K562 (cell line): ENCODE results near the gene KSR2. TPM values are rescaled to one million over a fixed set of nuclear protein-coding genes. Genes with fewer than 3 reads are reported as not detected.

Experiments used
- BHLHE40 ChIP-seq: IDR thresholded peaks from 2 replicates; pipeline ENCODE4 v1.6.1; 2011; ENCODE audit warnings: low read length, improper control_type of control experiment
- CBFA2T3 ChIP-seq: fragments of 450-650 bp; IDR thresholded peaks from 2 replicates; pipeline ENCODE4 v1.6.1; 2017
- CBFB ChIP-seq: sonication (generic); formaldehyde crosslinking; IDR thresholded peaks from 2 replicates; pipeline ENCODE4 v1.4.0; 2020; ENCODE audit warnings: mild to moderate bottlenecking, missing genetic modification reagents
- CHD7 ChIP-seq: fragments of 200-600 bp; sonication (generic); IDR thresholded peaks from one replicate; pipeline ENCODE4 v1.6.1; 2012; ENCODE audit warnings: mild to moderate bottlenecking, low read depth, low read length, inconsistent platforms
- EP300 ChIP-seq: IDR thresholded peaks from 2 replicates; pipeline ENCODE4 v1.6.1; 2012; ENCODE audit warnings: low read length, improper control_type of control experiment
- HOXB6 ChIP-seq: fragments of 250-450 bp; sonication (Bioruptor Pico); IDR thresholded peaks from 2 replicates; pipeline ENCODE4 v1.5.1; 2022; ENCODE audit warnings: mild to moderate bottlenecking, borderline replicate concordance
- PKNOX1 ChIP-seq: fragments of 450-650 bp; IDR thresholded peaks from 2 replicates; pipeline ENCODE4 v1.6.1; 2016
- SMARCA5 ChIP-seq: fragments of 450-650 bp; IDR thresholded peaks from 2 replicates; pipeline ENCODE4 v1.6.1; 2016
- SOX6 ChIP-seq: fragments of 450-650 bp; IDR thresholded peaks from 2 replicates; pipeline ENCODE4 v1.6.1; 2014; ENCODE audit warnings: mild to moderate bottlenecking
- TCF3 ChIP-seq: sonication (generic); formaldehyde crosslinking; IDR thresholded peaks from 2 replicates; pipeline ENCODE4 v1.4.0; 2020; ENCODE audit warnings: mild to moderate bottlenecking, missing genetic modification reagents
- TEAD4 ChIP-seq, 2 experiments: sonication (generic) in 1 of 2; formaldehyde crosslinking in 1 of 2; IDR thresholded peaks; 2 replicates each; pipeline versions ENCODE4 v1.6.1 to v1.8.0; 2012 to 2022; ENCODE audit warnings: borderline replicate concordance in 1 of 2, inconsistent platforms in 1 of 2, low read length in 1 of 2, mild to moderate bottlenecking in 1 of 2, missing genetic modification reagents in 1 of 2
- ZNF140 ChIP-seq: fragments of 250-450 bp; sonication (Bioruptor Pico); IDR thresholded peaks from 2 replicates; pipeline ENCODE4 v1.8.0; 2021; ENCODE audit warnings: moderate library complexity, mild to moderate bottlenecking, inconsistent platforms
- ZNF79 ChIP-seq: fragments of 250-450 bp; sonication (Bioruptor Pico); IDR thresholded peaks from 2 replicates; pipeline ENCODE4 v1.4.0; 2020; ENCODE audit warnings: low read depth, mild to moderate bottlenecking, moderate library complexity
- polyA plus RNA-seq, 8 experiments: library from polyadenylated mRNA; depleted of rRNA in 4 of 8; stranded (reverse) in 5 of 8; unstranded in 3 of 8; fragments of >200 nt; fragmentation: Nextera tagmentation in 2 of 8; fragmentation: Illumina TruSeq in 1 of 8; extraction: Ambion mirVana in 2 of 8; extraction: Trizol in 1 of 8; gene quantifications; 2 replicates each; pipeline versions ENCODE4 v1.2.1 to v1.2.3, GENCODE V29; 2011 to 2014; ENCODE audit warnings: inconsistent platforms in 1 of 8, missing spikeins in 1 of 8
- total RNA-seq, 7 experiments: library from RNA; depleted of rRNA in 6 of 7; stranded (reverse); fragments of >200 nt in 6 of 7; fragmentation: Illumina TruSeq in 2 of 7; extraction: Trizol in 2 of 7; gene quantifications; 2 replicates each; pipeline versions ENCODE4 v1.2.1 to v1.2.3, GENCODE V29; 2011 to 2021; ENCODE audit warnings: low replicate concordance in 1 of 7
- TF ChIP-seq, protein P1 (sequence below): IDR thresholded peaks from 2 replicates; pipeline ENCODE4 v1.6.1; 2014; ENCODE audit warnings: antibody characterized with exemption
- TF ChIP-seq, protein P2 (sequence below): sonication (generic); IDR thresholded peaks from 2 replicates; pipeline ENCODE4 v1.6.1; 2016

The KSR2 gene
- total and polyA plus RNA-seq, 9 of the 15 experiments (the other 6 are each of a cell fraction or from before 2014, with no cell fraction given): not detected

- TF ChIP-seq CHD7 (no peak), BHLHE40 (no peak), CBFB (no peak), ZNF140 (CRISPR knock-in tag) (no peak), TCF3 (CRISPR knock-in tag) (no peak), SMARCA5 (no peak), ZNF79 (no peak), CBFA2T3 (peak; percentile 40; the same call in 1 of the 2 replicates), HOXB6 (CRISPR knock-in tag) (no peak), EP300 (peak; percentile 63; the same call in 1 of the 2 replicates), TEAD4 (IDR thresholded peaks at IDR 0.05; ENCODE audit: low read length) (peak; percentile 70), TEAD4 (CRISPR knock-in tag; IDR thresholded peaks at IDR 0.05; ENCODE audit: borderline replicate concordance) (no peak), PKNOX1 (no peak; the same call in 1 of the 2 replicates), SOX6 (peak; percentile 37; the same call in 1 of the 2 replicates)
- TF ChIP-seq, protein P1, sequence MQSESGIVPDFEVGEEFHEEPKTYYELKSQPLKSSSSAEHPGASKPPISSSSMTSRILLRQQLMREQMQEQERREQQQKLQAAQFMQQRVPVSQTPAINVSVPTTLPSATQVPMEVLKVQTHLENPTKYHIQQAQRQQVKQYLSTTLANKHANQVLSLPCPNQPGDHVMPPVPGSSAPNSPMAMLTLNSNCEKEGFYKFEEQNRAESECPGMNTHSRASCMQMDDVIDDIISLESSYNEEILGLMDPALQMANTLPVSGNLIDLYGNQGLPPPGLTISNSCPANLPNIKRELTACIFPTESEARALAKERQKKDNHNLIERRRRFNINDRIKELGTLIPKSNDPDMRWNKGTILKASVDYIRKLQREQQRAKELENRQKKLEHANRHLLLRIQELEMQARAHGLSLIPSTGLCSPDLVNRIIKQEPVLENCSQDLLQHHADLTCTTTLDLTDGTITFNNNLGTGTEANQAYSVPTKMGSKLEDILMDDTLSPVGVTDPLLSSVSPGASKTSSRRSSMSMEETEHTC: no peak
- TF ChIP-seq, protein P2, sequence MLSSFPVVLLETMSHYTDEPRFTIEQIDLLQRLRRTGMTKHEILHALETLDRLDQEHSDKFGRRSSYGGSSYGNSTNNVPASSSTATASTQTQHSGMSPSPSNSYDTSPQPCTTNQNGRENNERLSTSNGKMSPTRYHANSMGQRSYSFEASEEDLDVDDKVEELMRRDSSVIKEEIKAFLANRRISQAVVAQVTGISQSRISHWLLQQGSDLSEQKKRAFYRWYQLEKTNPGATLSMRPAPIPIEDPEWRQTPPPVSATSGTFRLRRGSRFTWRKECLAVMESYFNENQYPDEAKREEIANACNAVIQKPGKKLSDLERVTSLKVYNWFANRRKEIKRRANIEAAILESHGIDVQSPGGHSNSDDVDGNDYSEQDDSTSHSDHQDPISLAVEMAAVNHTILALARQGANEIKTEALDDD: no peak
Observed at GRCh38 chr12:117461732-117462131, 507.1 kb downstream of the KSR2 start (continued).
